Ishikawa (cell line): ENCODE data around the gene IKZF1.

Experiments
- CEBPB ChIP-seq: IDR thresholded peaks from 2 replicates; pipeline ENCODE4 v1.6.1; 2012
- EP300 ChIP-seq: IDR thresholded peaks from 2 replicates; pipeline ENCODE4 v1.6.1; 2012; ENCODE audit warnings: borderline replicate concordance
- TF ChIP-seq, protein P1 (sequence below): IDR thresholded peaks from 2 replicates; pipeline ENCODE4 v1.6.1; 2012; ENCODE audit warnings: low read depth, mild to moderate bottlenecking

DNA sequence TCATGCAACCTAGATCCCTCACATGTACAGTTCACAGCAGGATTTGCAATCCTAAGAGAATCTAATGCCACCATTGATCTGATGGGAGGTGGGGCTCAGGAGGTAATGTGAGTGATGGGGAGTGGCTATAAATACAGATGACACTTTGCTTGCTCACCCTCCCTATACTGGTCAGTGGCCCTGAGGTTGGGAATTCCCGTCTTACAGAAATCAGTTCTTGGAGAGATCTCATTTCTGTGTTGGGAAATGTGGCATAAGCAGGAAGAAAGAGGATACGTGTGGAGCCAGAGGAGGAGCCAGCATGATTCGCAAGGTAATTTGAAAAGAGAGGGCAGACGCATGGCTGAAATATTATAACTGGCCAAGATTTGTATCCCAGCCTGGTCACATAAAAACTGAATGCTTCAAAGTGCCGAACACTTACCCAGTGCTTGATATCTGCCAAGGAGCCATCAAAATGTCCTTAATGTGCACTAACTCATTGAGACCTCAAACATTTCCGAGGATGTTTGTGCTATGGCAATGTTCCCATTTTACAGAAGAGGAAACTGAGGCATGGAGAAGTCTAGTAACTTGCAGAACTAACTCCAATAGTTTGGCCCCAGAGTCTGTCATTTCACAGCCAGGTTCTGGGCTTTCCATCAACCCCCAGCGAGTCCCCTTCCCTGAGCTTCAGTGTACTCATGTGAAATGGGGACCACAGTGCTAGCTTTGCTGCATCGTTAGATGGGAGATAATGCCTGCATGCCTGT lies 5.5 kb upstream of the IKZF1 start:
- TF ChIP-seq CEBPB (no peak), EP300 (no peak)
- TF ChIP-seq, protein P1, sequence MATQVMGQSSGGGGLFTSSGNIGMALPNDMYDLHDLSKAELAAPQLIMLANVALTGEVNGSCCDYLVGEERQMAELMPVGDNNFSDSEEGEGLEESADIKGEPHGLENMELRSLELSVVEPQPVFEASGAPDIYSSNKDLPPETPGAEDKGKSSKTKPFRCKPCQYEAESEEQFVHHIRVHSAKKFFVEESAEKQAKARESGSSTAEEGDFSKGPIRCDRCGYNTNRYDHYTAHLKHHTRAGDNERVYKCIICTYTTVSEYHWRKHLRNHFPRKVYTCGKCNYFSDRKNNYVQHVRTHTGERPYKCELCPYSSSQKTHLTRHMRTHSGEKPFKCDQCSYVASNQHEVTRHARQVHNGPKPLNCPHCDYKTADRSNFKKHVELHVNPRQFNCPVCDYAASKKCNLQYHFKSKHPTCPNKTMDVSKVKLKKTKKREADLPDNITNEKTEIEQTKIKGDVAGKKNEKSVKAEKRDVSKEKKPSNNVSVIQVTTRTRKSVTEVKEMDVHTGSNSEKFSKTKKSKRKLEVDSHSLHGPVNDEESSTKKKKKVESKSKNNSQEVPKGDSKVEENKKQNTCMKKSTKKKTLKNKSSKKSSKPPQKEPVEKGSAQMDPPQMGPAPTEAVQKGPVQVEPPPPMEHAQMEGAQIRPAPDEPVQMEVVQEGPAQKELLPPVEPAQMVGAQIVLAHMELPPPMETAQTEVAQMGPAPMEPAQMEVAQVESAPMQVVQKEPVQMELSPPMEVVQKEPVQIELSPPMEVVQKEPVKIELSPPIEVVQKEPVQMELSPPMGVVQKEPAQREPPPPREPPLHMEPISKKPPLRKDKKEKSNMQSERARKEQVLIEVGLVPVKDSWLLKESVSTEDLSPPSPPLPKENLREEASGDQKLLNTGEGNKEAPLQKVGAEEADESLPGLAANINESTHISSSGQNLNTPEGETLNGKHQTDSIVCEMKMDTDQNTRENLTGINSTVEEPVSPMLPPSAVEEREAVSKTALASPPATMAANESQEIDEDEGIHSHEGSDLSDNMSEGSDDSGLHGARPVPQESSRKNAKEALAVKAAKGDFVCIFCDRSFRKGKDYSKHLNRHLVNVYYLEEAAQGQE: no peak
